Spleen (tissue), 7 donors: ENCODE measurements around the gene CITED2.

Source experiments
- CTCF ChIP-seq, 11 experiments: fragments of 200-600 bp in 7 of 11; fragments of 450-650 bp in 4 of 11; sonication (generic) in 4 of 11; IDR thresholded peaks in 8 of 11; conservative IDR thresholded peaks in 3 of 11; 1 replicate in 7 of 11; 2 replicates in 4 of 11; pipeline versions ENCODE4 v1.4.0 to v1.8.0; 2016 to 2021; ENCODE audit warnings: antibody characterized with exemption in 11 of 11, inconsistent platforms in 4 of 11, mild to moderate bottlenecking in 1 of 11
- POLR2AphosphoS5 ChIP-seq, 3 donors: sonication (generic); formaldehyde crosslinking; IDR thresholded peaks; one replicate each; pipeline ENCODE4 v1.5.1; 2017; ENCODE audit warnings: antibody characterized with exemption in 3 of 3
- donor health status: DM: no; HTN: no; CAD: no; lungs with moderate emphysema.
- donor health status: DM: no; HTN: no; CAD: no.
- donor health status: DM: no; HTN: no; CAD: no.

DNA sequence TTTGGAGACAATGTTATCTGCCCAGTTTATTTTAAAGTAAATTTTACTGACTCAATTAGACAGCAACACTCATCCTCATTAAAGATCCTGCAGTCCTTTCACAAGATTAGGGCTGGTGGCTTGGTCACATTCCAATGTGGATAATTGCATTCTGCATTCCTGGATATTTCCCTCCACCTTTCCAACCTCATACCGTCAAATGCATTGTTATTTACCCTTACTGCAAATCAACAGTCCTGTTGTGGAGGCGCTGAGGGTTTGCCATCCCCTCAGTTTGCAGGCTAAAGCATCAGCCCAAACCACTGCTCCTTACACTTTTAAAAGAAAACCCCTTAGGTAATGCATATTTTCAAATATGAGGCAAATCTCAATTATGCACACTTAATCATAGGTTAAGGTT lies 5.4 kb downstream of the CITED2 start:
- TF ChIP-seq CTCF (IDR thresholded peaks at IDR 0.05 in 8 of 11, conservative IDR thresholded peaks at IDR 0.05 in 3 of 11) (no peak), POLR2AphosphoS5 (IDR thresholded peaks at IDR 0.05) (no peak)
